Stimulated activated CD8-positive, alpha-beta memory T cell treated with anti-CD3 and anti-CD28 coated beads, Interleukin-2, amount 100 ng/mL, for 1 hour (primary cell): ENCODE data around the gene RNF144A.

ENCODE experiments used
- DNase-seq, 2 donors: peaks; one replicate each; pipeline ENCODE4 v3.0.0-alpha.2; 2020; ENCODE audit warnings: low read depth in 2 of 2

RNF144A gene

DNA sequence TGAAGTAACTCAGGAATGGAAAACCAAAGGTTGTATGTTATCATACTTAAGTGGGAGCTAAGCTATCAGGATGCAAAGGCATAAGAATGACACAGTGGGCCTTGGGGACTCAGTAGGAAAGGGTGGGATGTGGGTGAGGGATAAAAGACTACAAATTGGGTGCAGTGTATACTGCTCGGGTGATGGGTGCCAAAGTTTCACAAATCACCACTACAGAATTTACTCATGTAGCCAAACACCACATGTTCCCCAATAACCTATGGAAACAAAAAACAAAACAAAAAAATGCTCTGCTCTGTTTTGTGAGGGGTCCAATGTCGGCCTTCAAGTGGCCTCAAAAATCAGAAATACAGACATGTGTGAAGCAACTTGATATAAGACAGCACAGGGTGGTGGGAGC is 8.9 kb upstream of the RNF144A start:
- no peak for DNase-seq

DNA sequence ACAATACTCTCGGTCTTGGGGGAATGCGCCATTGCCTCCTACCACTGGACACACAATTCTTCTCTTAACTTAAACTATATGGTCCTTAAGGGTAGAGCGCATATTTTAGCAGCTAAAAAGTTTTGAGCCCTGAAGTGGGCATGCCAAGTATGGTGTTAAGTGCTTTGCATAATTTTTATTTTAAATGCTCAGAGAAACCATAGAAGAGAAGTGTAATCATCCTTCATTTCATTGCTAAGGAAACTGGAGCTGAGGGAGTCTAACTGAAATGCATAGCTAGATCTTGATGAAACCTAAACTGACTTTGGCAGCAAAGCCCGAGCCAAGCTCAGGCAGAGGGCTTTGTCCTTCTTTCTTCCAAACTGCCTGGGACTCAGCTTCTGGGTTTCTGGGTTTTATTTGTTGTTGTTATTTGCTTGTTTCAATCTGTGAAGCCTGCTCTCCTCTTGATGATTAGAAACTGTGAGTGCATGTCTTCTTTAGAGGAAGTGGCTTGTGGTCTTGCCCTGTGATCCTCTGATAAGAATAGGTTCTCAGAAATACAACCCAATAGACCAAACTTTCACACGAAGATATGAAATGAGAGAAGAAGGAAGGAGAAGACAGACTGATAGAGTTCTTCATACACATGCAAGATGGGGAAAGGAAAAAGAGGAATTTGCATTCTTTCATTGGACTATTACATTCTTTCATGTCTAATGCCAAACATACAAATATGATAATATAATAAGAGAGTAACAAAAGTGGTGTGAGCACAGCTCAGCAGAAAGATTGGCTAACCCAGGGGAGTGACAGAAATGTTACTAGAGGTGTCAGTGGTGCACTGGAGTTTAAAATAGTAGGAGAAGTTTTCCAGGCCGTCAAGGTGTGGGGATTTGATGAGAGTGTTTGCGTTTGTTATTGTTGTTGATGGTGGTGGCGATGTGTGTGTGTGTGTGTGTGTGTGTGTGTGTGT is 7.5 kb upstream of the RNF144A start:
- DNase-seq = no peak

DNA sequence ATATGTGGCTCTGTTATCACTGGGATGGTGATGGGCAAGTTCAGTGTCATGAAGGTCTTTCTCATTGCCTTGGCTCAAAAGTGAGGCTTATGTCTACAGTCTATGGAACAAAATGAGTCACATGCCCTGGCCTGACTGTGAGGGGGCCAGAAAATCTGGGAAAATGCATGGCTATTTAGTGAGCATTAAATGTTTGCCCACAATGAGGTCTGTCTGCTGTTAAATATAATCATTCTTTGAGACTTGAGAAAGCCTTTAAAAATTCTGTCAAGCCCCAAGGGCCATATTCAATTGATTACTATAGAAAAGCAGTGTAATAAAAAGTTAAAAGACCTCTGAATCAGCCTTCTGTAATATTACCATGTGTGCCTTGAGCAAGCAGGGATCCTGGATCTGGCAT is 5.5 kb upstream of the RNF144A start:
- no peak for DNase-seq

DNA sequence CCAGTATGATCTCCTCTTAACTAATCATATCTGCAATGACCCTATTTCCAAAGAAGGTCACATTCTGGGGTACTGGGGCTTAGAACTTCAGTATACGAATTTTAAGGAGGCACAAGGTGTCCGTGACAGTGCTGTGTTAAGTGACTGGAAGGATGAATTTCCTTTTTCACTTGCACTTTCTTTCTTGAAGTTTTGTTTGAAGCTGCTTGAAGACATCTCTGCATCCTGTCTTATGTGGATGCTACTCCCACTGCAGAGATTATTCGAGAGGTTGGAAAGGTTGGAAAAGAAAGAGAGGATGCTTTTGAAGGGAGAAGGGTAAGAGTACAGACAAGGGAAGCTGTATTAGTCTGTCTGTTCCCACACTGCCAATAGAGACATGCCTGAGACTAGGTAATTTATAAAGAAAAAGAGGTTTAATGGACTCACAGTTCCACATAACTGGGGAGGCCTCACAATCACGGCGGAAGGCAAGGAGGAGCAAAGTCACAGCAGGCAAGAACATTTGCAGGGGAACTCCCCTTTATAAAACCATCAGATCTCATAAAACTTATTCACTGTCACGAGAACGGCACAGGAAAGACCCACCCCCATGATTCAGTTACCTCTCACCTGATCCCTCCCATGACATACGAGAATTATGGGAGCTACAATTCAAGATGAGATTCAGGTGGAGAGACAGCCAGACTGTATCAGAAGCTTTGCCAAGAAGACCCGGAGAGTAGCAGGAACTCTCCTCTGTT is 3.6 kb upstream of the RNF144A start:
- no peak for DNase-seq

DNA sequence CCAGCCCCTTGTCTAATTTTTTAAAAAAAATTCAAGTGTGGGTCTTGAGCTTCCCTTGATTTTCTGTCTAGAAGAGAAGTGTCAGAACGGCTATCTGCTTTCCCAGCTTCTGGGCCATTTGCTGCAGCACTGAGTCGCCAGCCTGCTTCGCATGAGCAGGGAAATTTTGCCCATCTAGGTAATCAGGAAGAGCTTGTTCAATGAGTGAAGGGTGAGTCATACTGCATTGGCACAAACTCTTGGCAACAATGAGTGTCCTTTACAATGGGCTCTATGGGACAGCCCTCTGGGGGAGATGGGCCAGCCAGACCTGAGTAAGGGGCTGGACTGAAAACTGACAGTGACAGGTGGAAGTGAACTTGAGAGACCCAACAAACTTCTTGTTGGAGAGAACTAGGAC is 2.4 kb upstream of the RNF144A start:
- DNase-seq = no peak

DNA sequence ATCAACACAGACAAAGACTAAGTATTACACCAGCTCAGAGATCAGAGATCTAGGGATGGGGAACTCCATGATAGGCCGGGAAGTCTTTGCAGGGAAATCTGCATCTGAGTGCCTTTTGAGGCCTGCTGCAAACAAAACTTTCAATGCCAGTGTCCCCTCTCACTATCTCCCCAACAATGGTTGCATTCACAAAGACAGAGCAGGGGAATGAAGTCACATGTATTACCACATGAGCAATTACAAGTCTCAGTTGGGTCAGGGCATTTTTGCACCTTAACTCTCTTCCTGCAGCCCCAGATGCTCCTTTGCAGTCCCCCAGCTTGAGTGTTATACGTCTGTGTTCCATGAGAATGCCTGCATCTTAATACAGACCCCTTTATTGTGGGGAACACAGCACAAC is 1.8 kb upstream of the RNF144A start:
- DNase-seq = no peak

DNA sequence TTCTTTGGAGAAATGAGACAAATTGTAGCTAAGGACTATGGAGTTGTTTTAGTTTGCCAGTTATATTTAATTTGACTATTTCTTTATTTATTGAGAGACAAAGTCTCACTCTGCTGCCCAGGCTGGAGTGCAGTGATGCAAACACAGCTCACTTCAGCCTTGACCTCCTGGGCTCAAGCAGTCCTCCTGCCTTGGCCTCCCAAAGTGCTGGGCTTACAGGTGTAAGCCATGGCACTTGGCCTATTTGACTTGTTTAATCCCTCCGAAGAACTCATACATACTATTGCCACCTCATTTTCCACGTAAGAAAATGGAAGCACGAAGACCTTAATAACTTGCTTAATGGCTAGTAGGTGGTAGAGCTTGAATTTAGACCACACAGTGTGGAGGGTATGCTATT is 988 bp upstream of the RNF144A start:
- no peak for DNase-seq

DNA sequence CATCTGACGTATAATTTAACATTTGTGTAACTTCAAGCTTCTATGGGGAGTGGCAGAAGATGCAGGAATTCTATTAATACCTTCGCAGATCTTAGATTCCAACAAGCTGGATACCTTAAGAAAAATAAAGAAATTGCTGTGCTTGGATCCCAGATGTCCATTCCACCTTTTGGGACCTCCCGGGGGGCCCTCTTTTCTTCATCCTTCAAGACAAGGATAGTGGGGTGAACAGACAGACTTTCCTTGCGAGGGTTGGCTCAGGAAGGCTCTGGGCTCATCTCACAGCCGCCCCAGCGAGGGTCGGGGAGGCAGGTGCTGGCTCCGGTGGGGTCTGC is 509 bp upstream of the RNF144A start:
- no peak for DNase-seq

DNA sequence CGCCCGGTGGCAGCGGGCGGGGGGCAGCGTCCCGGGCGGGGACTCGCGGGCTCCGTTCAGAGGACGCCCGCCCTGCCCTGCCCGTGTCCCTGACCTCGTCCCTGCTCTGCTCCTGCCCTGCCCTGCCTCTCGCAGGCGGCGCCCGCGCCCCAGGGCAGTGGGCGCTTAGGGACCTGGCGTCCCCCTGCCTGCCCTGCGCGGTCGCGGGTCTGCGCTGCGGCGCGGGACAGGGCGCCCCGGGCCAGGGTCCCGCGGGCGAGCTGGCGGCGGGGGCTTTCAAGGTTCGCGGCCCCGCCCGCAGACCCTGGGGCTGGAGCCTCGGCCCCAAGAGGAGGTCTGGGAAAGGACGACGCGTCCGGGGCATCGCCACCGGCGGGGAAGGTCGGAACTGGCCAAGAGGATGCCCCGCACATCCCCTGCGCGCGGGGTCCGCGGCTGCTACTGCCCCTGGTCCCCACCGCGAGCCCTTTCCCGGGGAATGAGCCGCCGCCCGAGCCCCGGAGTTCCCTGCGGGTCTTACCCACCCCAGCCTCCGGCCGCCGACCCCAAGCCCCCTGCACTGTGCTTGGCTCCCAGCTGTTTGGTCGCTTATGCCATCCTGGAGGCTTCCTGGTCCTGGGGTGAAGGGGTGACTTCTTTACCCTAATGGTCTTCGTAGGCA is 679 bp downstream of the RNF144A start:
- no peak for DNase-seq

DNA sequence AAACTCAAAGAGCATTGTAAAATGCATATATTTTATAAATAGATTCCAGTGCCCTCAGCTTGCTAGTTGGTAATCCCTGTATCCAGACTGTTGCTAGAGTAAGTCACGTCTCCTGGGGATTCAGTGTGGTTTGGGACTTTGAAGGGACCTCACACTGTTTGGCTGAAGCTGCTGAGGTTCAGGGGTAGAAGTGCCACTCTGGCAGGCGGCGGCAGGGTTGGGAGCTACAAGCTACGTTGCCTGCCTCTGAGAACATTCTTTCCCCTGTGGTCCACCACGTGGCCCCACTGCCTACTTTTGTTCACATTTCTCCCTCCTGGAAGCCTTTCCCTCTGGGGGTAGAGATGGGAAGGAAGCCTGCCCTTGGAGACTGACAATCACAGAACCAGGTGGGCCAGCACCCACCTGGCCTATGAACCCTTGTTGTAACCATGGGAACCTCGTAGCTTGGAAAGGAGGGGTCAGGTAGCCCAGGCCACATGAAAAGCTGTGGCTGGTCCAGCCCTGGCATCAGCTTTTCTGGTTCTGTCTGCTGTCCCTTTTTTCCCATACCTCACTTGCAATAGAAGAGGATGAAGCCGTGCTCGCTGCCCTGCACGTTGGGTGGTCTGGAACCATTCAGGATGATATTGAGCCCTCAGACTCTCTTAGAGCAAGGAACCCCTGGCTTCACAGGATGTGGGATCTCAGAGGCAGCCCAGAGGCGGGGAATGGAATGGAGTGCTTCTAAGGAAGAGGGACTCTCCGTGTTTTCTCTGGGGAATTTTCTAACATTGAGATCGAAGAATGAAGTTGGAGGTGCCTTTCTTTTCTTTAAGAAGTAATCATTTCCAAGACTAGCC is 2.9 kb downstream of the RNF144A start:
- no peak for DNase-seq

DNA sequence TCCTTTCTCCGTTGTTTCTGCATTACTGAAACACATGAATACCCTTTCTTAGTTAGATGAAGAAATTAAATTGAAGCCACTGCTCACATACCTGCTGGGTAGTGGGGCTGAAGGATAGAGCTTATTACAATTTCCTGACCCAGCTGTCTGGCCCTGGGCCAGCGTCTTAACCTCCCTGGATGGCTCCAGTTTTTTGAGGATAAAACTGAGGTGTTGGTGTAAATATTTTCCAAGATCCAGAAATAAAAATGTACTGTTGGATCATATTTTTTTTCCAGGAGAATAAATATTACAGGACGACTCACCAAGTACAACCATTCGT is 3.5 kb downstream of the RNF144A start:
- DNase-seq = no peak

DNA sequence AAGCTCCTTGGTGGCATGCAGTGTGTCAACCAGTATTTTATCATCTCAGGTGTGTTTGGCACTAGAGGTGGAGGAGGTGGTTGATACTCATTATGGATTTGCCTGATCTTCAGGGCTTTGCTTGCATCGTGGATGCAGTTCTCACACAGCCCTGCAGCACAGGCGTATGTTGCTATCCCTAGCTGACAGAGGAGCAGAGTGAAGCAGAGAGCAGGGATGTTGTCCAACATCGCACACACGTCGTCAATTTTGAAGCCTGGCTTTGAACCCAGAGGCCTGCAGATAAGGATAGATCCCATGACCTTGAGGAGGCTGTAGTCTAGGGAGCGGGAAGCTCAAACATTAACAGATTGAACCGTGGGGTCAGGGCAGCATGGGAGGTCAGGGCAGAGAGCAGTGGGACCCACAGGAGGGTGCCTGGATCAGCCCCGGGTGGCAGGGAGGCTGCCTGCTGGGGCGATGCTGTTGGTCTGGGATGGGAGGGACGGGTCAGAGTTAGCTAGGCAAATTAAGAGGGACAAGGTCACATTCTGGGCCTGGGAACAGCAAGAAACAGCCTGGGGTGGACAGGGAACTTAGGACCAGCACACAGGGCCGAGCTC is 4.2 kb downstream of the RNF144A start:
- no peak for DNase-seq

DNA sequence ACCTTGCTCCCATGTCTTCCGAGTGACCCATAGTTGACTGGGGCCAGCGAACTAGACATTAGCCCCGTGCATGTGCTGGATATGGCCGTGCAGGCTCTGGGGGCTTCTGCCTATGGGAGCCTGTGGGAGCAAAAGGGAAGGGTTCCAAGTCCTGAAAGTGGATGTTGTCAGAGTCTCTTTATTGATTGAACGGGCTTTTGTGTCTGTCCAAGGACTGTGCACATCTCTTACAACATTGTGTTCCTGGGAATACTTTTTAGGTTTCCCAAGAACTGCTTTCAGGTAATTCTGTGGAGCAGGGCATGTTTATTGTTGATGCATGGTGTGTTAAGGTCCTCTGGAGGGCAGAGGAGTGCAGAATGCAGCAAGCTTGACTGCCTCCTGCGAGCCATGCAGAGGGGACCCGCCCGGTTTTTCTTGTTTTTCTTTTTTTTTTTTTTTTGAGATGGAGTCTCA is 5.0 kb downstream of the RNF144A start:
- no peak for DNase-seq

DNA sequence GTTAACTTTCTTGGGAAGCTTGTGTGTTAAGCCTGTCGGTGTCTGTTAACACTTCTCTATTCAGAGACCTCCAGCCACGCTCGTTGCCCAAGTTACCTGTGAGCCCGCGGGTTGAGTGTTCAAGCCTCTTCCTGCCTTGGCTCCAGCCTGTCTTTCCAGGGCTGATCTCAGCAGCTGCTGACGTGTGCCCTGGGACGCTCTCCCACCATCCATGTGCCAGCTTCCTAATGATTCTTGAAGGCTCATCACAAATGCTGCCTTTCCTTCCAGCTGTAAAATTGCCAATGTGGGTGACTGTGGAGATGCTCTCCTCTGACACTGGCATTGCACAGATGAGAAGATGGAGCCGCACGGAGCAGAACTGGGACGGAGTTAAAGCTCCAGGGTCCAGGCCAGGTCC is 6.1 kb downstream of the RNF144A start:
- no peak for DNase-seq

DNA sequence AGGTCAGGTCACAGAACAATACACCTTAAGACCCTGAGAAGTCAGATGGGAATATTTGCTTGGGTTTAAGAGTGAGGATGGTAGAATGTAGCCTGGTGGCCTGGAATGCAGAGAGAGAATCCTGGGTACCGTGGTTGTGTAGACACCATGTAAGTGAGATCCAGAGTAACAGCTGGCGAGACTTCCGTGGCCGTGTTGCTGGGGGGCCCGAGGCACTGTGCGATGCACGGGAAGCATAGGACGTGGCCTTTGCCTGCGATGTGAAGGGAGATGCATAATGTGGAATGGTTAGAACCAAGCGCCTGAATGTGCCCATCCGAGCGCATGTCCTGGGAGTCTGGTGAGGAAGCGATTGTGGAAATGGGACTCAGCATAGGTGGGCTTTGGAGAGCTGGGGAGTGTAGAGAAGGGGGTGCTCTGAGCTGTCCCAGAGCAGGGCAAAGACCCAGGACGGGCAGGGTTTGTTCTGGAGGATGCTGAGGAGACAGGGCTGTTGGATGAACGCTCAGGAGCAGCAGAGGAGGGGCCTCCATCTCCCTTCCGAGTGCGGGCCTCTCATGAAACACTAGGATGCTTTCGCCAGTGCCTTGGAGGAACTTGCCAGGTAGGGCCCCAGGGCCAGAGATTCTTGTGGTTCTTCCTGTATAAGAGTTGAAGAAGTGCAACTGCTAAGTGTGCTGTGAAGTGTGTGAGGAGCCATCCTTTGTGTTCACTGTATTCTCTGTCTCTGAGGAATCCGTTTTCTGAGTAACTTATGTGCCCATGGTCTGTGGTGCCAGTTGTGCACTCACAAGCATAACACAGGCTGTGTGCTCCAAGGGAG is 7.1 kb downstream of the RNF144A start:
- DNase-seq = no peak

DNA sequence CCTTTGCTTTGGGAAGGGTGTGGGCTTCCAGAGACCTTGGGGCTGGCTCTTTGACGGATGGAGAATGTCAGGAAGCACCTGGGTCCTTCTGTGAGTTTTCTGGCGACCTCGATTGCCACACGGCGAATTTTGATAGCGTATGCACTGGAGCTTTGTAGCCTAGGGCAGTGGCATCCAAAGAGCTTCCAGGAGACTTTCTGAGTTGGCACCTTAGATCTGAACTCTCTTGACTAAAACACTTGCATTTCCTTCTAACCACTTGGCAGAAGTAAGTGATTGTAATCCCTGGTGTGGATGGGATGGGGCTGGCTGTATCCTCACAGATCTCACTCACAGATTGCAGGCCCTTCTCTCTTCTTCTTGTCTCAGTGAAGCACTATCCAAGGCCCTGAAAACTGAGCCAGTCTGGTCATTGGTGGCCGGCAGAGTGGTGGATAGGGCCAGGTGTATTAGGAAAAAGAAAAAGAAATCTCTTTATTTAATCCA is 7.8 kb downstream of the RNF144A start:
- DNase-seq = no peak

DNA sequence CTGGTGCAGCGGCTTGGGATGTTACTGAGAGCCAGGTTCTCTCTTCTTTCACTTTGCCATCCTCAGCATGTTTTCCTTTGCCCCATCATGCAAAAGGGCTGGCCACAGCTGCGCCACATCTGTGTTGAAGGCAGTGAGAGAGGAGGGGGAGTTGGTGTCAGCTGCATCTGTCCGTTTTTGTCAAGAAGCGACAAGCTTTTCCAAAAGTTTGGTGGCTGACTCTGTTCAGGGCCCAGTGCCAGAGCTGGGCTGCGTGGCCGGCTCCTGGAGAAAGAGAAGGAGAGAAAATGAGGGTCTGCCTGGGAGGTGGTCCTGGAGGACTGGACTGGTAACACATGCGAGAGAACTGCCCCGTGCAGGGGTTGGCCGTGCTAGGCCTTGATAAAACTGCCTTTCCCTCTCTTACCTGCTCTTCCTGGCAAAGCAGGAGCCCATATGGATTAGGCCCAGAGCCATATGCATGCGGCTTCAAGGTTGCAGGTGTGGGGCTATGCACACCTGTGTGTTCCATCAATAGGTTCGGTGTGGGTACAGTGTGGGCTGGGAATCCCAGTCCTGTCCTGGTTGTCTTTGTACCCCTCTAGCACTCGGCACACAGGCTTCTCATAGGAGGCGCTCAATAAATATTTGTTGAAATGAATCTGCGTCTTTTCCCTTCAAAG is 9.0 kb downstream of the RNF144A start:
- no peak for DNase-seq

DNA sequence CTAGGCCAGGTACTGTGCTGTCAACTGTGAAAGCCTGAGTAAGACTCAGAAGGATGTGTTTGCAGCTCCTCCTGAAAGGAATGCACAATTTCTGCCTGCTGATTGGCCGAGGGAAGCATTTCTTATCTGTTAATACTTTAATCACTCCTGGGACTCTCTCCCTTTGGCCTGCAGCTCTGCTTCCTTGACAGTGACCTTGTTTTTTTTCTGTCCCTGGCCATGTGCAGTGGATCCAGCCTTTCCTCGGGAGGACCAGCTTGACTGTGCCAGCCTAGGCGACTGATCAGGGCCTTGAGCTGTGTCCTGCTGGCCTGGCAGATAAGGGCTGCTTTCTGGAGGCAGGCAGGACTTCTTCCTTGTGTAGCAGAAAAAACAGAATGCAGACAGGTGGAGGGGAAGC is 10.0 kb downstream of the RNF144A start:
- DNase-seq = no peak

DNA sequence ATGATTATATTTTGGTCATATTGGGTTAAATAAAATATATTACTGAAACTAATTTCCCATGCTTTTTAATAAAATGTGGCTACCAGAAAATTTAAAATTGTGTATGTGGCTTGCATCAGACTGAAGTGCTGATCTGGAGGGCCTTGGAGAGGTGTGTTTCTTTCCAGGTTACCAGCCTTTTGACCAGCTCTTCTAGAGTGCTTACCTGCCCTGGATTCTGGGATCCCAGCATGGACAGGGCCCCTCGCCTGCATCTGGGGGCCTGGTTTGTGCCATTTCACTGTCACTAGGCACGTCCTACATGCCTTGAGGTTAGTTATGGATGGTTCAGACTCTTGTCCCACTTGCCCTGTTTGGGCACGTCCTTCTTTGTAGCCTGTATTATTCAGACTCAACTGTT is 10.5 kb downstream of the RNF144A start:
- DNase-seq = no peak

DNA sequence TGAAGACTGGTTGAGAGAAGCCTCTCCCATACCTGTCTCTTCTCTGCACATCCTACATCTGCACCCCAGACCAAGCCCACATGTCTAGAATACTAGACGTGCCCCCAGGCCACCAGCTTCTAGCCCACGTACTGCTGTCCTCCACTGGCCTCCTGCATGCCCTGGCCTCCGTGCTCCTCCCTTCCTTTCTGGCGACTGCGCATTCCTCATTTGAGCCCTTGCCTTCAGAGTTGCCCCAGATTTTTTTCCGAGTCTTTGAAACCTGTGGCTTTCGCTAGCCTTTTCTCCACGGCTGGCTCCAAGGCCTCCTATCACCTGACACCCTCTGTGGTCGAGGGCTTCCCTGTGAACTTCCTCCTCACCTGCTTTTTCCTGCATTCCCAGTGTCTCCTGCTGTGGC is 11.2 kb downstream of the RNF144A start:
- no peak for DNase-seq
